CD14-positive monocyte (primary cell): ENCODE results near the gene TBC1D22A. TPM values are rescaled to one million over a fixed set of nuclear protein-coding genes. Genes with fewer than 3 reads are reported as not detected.

Experiments used
- DNase-seq, 3 donors: peaks; one replicate each; pipeline ENCODE4 v3.0.0-alpha.2; 2011 to 2022
- H2AFZ ChIP-seq: 2 replicates; pipeline ENCODE4 v1.6.0; 2012; ENCODE audit warnings: mild to moderate bottlenecking, low read depth, low read length, inconsistent platforms; ENCODE audit not compliant: insufficient read depth, poor library complexity, severe bottlenecking
- H3K27ac ChIP-seq, 2 donors: 1 replicate in 1 of 2; 2 replicates in 1 of 2; pipeline ENCODE4 v1.5.1; 2012 to 2013; ENCODE audit warnings: low read length in 2 of 2, control low read depth in 1 of 2, inconsistent platforms in 1 of 2, low read depth in 1 of 2, mild to moderate bottlenecking in 1 of 2
- H3K27me3 ChIP-seq, 2 donors: one replicate each; pipeline versions ENCODE4 v1.6.0 to v1.6.1; 2011 to 2013; ENCODE audit warnings: low read length in 2 of 2; ENCODE audit not compliant: control insufficient read depth in 2 of 2, insufficient read depth in 2 of 2
- H3K36me3 ChIP-seq, 2 donors: replicated peaks in 1 of 2; 1 replicate in 1 of 2; 2 replicates in 1 of 2; pipeline versions ENCODE4 v1.5.1 to v1.6.1; 2012 to 2013; ENCODE audit warnings: low read length in 2 of 2, control low read depth in 1 of 2, inconsistent platforms in 1 of 2, mild to moderate bottlenecking in 1 of 2; ENCODE audit not compliant: insufficient read depth in 2 of 2, control insufficient read depth in 1 of 2
- H3K4me1 ChIP-seq, 2 donors: 1 replicate in 1 of 2; 2 replicates in 1 of 2; pipeline versions ENCODE4 v1.5.1 to v1.6.1; 2012 to 2013; ENCODE audit warnings: low read length in 2 of 2, control low read depth in 1 of 2, inconsistent platforms in 1 of 2, mild to moderate bottlenecking in 1 of 2, moderate library complexity in 1 of 2; ENCODE audit not compliant: insufficient read depth in 2 of 2, control insufficient read depth in 1 of 2
- H3K4me2 ChIP-seq: replicated peaks from 2 replicates; pipeline ENCODE3; 2012; ENCODE audit warnings: low read length, moderate library complexity, mild to moderate bottlenecking; ENCODE audit not compliant: poor library complexity, severe bottlenecking; ENCODE audit errors: extremely low read depth
- H3K4me3 ChIP-seq, 3 experiments: fragments of 200-600 bp in 1 of 3; sonication (generic) in 1 of 3; replicated peaks in 1 of 3; 1 replicate in 2 of 3; 2 replicates in 1 of 3; pipeline ENCODE4 v1.5.1; 2011 to 2013; ENCODE audit warnings: low read length in 3 of 3, mild to moderate bottlenecking in 3 of 3, control low read depth in 2 of 3, low read depth in 2 of 3, inconsistent platforms in 1 of 3, moderate library complexity in 1 of 3
- H3K79me2 ChIP-seq: 2 replicates; pipeline ENCODE4 v1.6.0; 2012; ENCODE audit warnings: mild to moderate bottlenecking, control low read depth, inconsistent platforms, low read length, moderate library complexity; ENCODE audit not compliant: insufficient read depth
- H3K9ac ChIP-seq: 2 replicates; pipeline ENCODE4 v1.6.0; 2017; ENCODE audit warnings: low read length, mild to moderate bottlenecking; ENCODE audit not compliant: insufficient read depth, poor library complexity, severe bottlenecking
- H3K9me3 ChIP-seq, 2 donors: replicated peaks in 1 of 2; 1 replicate in 1 of 2; 2 replicates in 1 of 2; pipeline versions ENCODE4 v1.5.1 to v1.6.1; 2012 to 2013; ENCODE audit warnings: low read length in 2 of 2, control low read depth in 1 of 2; ENCODE audit not compliant: control insufficient read depth in 1 of 2, insufficient read depth in 1 of 2
- H4K20me1 ChIP-seq: 2 replicates; pipeline ENCODE4 v1.6.0; 2012; ENCODE audit warnings: mild to moderate bottlenecking, low read length, control low read depth, moderate library complexity; ENCODE audit not compliant: insufficient read depth
- H3K27ac Mint-ChIP-seq, 7 donors: one replicate each; pipeline ENCODE4 v1.8.0; 2020; ENCODE audit warnings: mild to moderate bottlenecking in 7 of 7, mixed read lengths in 7 of 7, moderate library complexity in 6 of 7, inconsistent platforms in 2 of 7
- H3K27me3 Mint-ChIP-seq, 3 donors: one replicate each; pipeline ENCODE4 v1.8.0; 2021 to 2022; ENCODE audit warnings: low read depth in 3 of 3, mild to moderate bottlenecking in 3 of 3, mixed read lengths in 3 of 3, moderate library complexity in 3 of 3, inconsistent platforms in 1 of 3
- H3K36me3 Mint-ChIP-seq, 2 donors: one replicate each; pipeline ENCODE4 v1.8.0; 2020; ENCODE audit warnings: mixed read lengths in 2 of 2, inconsistent platforms in 1 of 2, mild to moderate bottlenecking in 1 of 2
- H3K4me1 Mint-ChIP-seq: one replicate; pipeline ENCODE4 v1.8.0; 2020; ENCODE audit warnings: mild to moderate bottlenecking, mixed read lengths
- H3K4me3 Mint-ChIP-seq, 2 donors: one replicate each; pipeline ENCODE4 v1.8.0; 2020; ENCODE audit warnings: mild to moderate bottlenecking in 2 of 2, mixed read lengths in 2 of 2, moderate library complexity in 1 of 2
- H3K9me3 Mint-ChIP-seq, 7 donors: one replicate each; pipeline ENCODE4 v1.8.0; 2020 to 2022; ENCODE audit warnings: mixed read lengths in 7 of 7, mild to moderate bottlenecking in 6 of 7, moderate library complexity in 6 of 7, inconsistent platforms in 2 of 7
- WGBS: methylation state at CpG from one replicate; pipeline ENCODE4 v1.1.5; 2013; ENCODE audit warnings: missing lambda C conversion rate; ENCODE audit not compliant: insufficient coverage; 5-methylcytosine and 5-hydroxymethylcytosine counted together
- intact Hi-C, 2 donors: fragments of 100-400 bp; cut with micrococcal nuclease; formaldehyde crosslinking; loops; one replicate each; pipeline versions ENCODE4 v1.15.0 to v1.15.1; 2023
- polyA plus RNA-seq, 3 donors: library from polyadenylated mRNA; depleted of rRNA in 1 of 3; unstranded in 2 of 3; stranded (reverse) in 1 of 3; fragments of 300-500 nt in 2 of 3; fragments of >200 nt in 1 of 3; fragmentation: Illumina TruSeq in 2 of 3; gene quantifications; 1 replicate in 2 of 3; 2 replicates in 1 of 3; pipeline ENCODE4 v1.2.3, GENCODE V29; 2012 to 2021
- TF ChIP-seq, protein P1 (sequence below): fragments of 200-600 bp; IDR thresholded peaks from one replicate; pipeline ENCODE4 v1.8.0; 2022; ENCODE audit warnings: antibody characterized with exemption, mild to moderate bottlenecking

The TBC1D22A gene
- polyA plus RNA-seq, 3 donors: 25.9 to 36.2 (median 29.5) TPM

DNA sequence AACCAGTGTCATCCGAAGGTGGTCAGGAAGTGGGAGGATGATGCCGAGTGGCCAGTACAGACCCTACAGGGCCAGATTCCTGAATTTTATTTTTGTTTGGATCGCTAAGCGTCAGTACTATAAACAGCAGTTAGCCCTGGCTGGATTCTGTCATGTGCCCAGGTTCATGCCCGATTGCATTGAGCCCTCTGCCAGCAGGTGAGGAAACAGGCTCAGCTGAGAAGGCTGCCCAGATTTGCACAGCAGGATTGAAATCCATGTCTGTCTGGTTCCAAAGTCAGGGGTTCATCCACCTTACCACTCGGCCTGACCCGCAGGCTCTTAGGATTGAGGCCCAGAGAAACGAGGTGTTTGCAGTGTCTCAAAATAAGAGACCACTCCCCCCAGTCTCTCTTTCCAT, 9.1 kb upstream of the TBC1D22A start:
- H3K27ac Mint-ChIP-seq: peak overlapping the region; percentile 100
- no peaks in the 10 kb centered on the region for H3K36me3 ChIP-seq
- H3K4me3 Mint-ChIP-seq: peak overlapping the region; percentile 30 to 56
- DNase-seq: no peak
- peaks cover 5 to 8% of the 10 kb centered on the region in 2 donors for H3K36me3 Mint-ChIP-seq
- peaks cover 92 to 93% of the 10 kb centered on the region in 2 donors for H3K4me1 ChIP-seq
- peak overlapping the region in 1 of 3 experiments; percentile 53 for H3K4me3 ChIP-seq
- no peaks in the 10 kb centered on the region for H4K20me1 ChIP-seq
- peaks cover 5 to 16% (median 9%) of the 10 kb centered on the region in 7 donors for H3K9me3 Mint-ChIP-seq
- WGBS: 90% methylated on average over 8 of the region's 8 CpGs
- H2AFZ ChIP-seq: no peak overlapping the region
- peaks cover 82% of the 10 kb centered on the region for H3K4me1 Mint-ChIP-seq
- H3K27me3 ChIP-seq: no peaks in the 10 kb centered on the region
- peak overlapping the region; percentile 65 for H3K4me2 ChIP-seq
- peak overlapping the region; percentile 94 for H3K9ac ChIP-seq
- peak overlapping the region; percentile 100 for H3K27ac ChIP-seq
- intact Hi-C loops: loop anchor here in 1 of 2 donors (5.0 kb wide), 1 partner anchor 39 kb away; no protein-coding TSS in a partner anchor
- peaks cover 0 to 10% (median 7%) of the 10 kb centered on the region in 3 donors for H3K27me3 Mint-ChIP-seq
- no peaks in the 10 kb centered on the region for H3K79me2 ChIP-seq
- peaks cover 0 to 14% of the 10 kb centered on the region in 2 donors for H3K9me3 ChIP-seq
- TF ChIP-seq, protein P1, sequence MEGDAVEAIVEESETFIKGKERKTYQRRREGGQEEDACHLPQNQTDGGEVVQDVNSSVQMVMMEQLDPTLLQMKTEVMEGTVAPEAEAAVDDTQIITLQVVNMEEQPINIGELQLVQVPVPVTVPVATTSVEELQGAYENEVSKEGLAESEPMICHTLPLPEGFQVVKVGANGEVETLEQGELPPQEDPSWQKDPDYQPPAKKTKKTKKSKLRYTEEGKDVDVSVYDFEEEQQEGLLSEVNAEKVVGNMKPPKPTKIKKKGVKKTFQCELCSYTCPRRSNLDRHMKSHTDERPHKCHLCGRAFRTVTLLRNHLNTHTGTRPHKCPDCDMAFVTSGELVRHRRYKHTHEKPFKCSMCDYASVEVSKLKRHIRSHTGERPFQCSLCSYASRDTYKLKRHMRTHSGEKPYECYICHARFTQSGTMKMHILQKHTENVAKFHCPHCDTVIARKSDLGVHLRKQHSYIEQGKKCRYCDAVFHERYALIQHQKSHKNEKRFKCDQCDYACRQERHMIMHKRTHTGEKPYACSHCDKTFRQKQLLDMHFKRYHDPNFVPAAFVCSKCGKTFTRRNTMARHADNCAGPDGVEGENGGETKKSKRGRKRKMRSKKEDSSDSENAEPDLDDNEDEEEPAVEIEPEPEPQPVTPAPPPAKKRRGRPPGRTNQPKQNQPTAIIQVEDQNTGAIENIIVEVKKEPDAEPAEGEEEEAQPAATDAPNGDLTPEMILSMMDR: no peak

DNA sequence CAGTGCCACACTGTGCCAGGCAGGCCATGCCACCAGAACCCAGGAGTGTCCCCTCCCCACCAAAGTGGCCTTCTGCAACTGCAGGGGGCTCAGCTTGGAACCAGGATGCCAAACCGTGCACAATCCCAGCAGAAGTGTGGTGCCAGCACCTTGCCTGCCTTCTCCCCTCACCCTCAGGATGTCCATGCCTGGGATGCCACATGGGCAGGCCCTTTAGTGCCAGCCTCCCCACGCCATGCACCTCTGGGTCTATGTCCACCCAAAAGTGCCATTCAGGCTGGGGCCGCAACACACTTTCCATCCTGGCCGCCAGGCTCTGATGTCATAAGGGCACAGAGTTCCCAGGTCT, 8.7 kb upstream of the TBC1D22A start:
- peaks cover 92 to 93% of the 10 kb centered on the region in 2 donors for H3K4me1 ChIP-seq
- Mint-ChIP-seq H3K27ac (peak overlapping the region; percentile 100), H3K36me3 (peaks cover 5 to 8% of the 10 kb centered on the region in 2 donors), H3K27me3 (peaks cover 0 to 10% (median 7%) of the 10 kb centered on the region in 3 donors), H3K4me1 (peaks cover 84% of the 10 kb centered on the region), H3K4me3 (peak overlapping the region; percentile 56 to 79), H3K9me3 (peaks cover 5 to 16% (median 9%) of the 10 kb centered on the region in 7 donors)
- H3K4me3 ChIP-seq: peak overlapping the region in 2 of 3 experiments; percentile 10 to 53
- 83% methylated on average over 4 of the region's 4 CpGs for WGBS
- intact Hi-C loops: loop anchor here (1.0 to 5.0 kb wide), 5 partner anchors 10 to 39 kb away; partner anchors contain the start of gene CERK (in 1 of the 2)
- no peak overlapping the region for H2AFZ ChIP-seq
- no peaks in the 10 kb centered on the region for H3K27me3 ChIP-seq
- TF ChIP-seq, protein P1: no peak
- peaks cover 0 to 14% of the 10 kb centered on the region in 2 donors for H3K9me3 ChIP-seq
- H3K4me2 ChIP-seq: peak overlapping the region; percentile 65
- peak overlapping the region; percentile 100 for H3K27ac ChIP-seq
- no peaks in the 10 kb centered on the region for H4K20me1 ChIP-seq
- H3K36me3 ChIP-seq: no peaks in the 10 kb centered on the region
- peak overlapping the region; percentile 94 for H3K9ac ChIP-seq
- no peak for DNase-seq
- H3K79me2 ChIP-seq: no peaks in the 10 kb centered on the region
